Caki2 (cell line): Measurements from ENCODE around the gene FAM20C. TPM values are rescaled to one million over a fixed set of nuclear protein-coding genes. Genes with fewer than 3 reads are reported as not detected.
"Not testable (repeated sequence)": the region's sequence is repeated elsewhere in the genome, so short reads cannot be mapped to it uniquely, and the experiment has no call there.

Experiments used
- DNase-seq: peaks from one replicate; pipeline ENCODE4 v3.0.0-alpha.2; 2015; ENCODE audit warnings: low read depth
- in situ Hi-C: cut with HindIII; loops from 2 replicates; pipeline ENCODE4 v1.10.0; 2016; ENCODE audit warnings: low sequenced_read_pairs, low pct_unique_long_range_greater_than_20kb, mixed read lengths
- total RNA-seq: library from RNA; depleted of rRNA; stranded (reverse); fragments of >200 nt; shearing (Covaris generic); gene quantifications from 2 replicates; pipeline ENCODE4 v1.2.3, GENCODE V29; 2014; ENCODE audit warnings: low replicate concordance

The FAM20C gene
- total RNA-seq, 1 experiment from 2014 or later, result 28.8 TPM

DNA sequence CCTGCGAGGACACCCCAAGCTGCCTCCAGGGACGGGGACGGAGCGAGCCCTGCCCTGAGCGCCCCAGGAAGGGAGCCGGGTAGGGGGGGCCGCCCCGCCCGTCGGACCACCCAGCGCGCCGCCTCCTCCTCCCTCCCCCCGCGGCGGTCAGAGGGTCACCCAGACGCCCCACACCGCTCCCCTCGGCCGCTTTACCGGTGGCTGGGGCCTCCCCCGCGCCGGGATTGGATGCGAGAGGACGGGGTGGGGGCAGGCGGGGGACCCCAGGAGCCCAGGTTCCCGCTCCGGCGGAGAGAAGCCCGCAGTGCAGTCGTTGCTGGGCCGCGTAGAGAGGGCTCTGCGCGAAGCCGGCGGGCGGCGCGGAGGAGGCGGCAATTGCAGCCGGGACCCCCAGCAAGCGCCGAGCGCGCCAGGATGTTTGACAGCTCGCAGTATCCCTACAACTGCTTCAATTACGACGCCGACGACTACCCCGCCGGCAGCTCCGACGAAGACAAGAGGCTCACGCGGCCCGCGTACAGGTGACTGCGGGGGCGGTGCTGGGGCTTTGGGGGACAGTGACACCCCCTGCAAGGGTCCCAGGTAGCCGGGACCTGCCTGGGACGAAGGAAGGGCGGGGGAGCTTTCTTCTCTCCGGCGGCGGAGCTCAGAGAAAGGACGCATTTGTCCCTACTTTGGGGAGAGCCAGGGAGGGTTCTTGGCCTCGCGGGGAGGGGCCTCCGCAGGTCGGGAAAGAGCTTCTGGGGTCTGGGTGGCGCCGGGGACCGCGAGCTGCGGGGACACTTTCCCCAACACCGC is 97.6 kb downstream of the FAM20C start, which contains the start of gene FOXL3:
Gene FOXL3 (plus strand): TSS at position 415 of the 798 bp plus-strand sequence. CDS start 0 bp downstream, at position 415.
- DNase-seq, result no peak
- in situ Hi-C loops, result no loop called here

DNA sequence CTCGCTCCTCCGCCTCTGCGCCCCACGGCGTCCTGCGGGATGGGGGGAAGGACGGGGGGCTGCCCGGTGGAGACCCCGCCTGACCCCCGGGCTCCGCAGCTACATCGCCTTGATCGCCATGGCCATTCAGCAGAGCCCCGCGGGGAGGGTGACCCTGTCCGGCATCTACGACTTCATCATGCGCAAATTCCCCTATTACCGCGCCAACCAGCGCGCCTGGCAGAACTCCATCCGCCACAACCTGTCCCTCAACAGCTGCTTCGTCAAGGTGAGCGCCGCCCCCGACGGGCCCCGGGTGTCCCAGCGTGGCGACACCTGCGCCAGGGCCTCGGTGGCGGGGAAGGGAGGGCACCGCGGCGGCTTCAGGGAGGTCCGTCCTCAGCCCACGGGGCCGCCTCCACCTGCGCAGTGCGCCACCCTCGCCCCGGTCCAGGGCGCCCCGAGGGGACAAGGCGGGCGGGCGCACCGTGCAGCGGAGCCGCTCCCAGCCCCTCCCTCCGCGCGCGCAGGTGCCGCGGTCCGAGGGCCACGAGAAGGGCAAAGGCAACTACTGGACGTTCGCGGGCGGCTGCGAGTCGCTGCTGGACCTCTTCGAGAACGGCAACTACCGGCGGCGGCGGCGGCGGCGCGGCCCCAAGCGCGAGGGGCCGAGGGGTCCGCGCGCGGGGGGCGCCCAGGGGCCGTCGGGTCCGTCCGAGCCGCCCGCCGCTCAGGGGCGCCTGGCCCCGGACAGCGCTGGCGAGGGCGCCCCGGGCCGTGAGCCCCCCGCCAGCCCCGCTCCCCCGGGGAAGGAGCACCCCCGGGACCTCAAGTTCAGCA is 98.4 kb downstream of the FAM20C start:
- DNase-seq, result no peak
- in situ Hi-C loops, result no loop called here

DNA sequence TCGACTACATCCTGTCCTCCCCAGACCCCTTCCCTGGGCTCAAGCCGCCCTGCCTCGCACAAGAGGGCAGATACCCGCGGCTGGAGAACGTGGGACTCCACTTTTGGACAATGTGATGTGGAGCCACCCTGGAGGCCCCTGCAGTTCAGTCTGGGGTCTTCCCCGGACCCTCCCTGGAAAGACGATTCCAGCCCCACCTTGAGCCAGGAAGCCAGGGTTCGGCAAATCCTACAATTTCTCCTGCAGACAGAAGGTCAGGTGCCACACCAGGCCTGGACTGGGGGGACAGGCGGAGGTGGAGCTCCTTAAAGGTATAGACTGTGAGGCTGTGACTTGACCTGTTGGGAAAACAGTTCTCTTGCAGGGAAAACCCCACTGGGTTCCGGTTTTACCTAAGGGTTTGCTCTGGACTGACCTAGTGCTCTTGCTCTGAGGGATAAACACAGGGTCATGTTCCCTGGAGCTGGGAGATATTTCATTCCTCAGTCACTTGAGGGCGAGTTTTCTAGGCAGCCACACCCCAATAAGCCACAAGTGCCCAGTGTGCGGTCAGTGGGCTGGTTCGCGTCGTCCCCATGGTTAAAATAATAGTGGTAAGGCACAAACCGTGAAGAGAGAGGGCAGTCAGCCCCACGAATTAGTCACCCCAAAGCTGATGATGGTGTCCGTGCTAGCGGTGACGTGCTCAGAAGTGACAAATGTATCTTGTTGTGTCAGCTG is 99.2 kb downstream of the FAM20C start:
- peak; percentile 87 for DNase-seq
- in situ Hi-C loops, result no loop called here

DNA sequence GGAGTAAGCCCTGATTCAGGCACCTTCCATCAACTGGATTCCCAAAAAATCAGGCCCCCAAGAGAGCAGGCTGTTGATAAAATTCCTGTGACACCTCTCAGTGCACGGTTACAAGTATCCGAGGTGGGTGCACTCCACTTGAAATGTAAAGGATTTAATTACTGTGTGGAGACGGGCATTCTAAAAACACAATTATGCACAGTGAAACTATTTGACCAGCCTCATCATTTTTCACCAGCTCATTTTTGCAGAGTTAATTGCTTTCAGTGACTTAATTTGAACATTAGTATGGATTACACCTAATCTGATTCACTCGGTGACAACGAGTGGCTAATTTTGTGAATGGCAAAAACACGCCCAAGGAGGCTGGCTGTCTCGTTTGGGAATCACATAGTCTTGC is 99.9 kb downstream of the FAM20C start:
- no peak for DNase-seq
- in situ Hi-C loops, result no loop called here

DNA sequence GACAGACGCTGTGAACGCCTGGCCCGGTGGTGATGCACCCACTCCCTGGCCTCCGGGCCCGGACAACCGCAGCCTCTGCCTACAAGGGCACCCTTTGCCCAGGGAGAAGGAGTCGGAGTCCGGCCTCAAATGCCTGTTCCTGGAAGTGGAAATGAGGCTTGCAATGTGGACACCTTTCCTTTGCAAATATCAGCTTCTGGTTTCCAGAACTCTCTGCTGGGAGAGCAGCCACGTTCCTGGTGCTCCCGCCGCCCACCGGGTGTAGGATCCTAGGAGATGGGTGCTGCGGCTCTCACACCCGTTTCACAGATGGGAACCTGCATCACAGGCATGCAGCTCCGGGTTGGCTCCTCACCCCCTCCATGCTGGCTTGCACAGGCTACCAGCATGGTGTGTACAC is 100.5 kb downstream of the FAM20C start:
- in situ Hi-C loops, result no loop called here
- no peak for DNase-seq

DNA sequence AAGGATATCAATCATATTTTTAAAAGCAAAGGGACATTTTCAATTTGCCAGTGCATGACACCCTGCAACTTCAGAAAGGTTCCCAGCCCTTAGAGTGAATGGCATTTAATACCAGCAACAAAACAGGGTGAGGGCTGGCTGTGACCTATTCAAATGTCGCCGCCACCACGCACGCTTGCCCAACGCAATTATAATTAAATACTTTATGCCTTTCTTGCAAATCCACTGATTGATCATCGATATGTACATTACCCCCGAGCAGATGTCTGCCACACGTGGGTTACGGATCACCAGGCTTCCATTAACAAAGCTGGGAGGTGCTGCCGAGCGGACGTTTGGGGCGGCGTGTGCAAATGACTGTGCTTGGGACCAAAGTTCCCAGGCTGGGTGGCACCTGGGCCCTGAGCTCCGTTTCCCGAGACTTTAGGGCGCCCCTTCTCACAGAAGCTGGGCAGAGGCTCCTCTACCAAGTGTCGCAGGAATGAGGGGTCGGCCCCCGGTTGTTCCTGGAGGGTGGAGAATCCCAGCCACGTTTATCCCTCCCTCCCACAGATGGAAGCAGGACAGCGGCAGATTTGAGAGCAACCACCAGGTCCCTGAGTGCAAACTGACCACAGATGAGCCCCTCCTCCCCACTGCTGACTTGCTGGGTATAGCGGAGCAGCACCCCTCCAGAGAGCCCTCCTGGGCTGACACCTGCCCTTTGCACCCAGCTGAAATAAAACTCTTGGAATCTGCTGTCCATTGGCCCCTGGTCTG is 101.5 kb downstream of the FAM20C start:
- in situ Hi-C loops, result no loop called here

DNA sequence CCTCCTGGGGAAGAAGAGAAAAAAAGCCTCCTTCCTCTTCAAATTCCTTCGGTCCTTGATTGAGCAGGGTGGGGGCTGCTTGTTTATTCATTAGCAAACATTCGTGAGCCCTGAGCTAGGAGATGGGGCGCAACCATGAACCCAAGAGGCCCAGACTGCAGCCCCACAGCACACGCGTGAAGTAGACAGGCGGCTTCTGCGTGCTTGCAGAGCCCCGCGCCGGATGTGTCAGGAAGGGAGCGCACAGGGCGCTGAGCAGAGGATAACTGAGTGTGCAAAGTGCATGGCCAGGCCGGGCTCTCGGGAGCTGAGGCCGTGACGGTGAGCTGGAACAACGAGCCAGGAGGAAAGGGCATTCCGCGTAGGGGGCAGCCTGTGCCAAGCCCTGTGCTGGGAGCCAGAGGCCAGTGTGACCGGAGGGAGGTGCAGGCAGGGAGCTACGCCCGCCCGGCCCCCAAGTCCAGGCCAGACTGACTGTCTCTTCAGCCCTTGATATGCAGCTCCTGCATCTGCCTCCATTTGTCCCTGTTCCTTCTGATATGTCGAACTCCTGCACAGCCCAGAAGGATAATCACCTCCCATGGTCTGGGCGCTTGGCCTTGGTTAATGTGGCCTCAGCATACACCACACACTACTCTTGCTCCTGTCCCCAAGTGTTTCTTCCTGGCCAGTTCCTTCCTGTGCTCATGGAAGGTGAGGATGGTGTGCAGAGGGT is 102.2 kb downstream of the FAM20C start:
- in situ Hi-C loops, result no loop called here

More for the DNA sequence above, 101.5 kb downstream of the FAM20C start:
- DNase-seq, result no peak

DNA sequence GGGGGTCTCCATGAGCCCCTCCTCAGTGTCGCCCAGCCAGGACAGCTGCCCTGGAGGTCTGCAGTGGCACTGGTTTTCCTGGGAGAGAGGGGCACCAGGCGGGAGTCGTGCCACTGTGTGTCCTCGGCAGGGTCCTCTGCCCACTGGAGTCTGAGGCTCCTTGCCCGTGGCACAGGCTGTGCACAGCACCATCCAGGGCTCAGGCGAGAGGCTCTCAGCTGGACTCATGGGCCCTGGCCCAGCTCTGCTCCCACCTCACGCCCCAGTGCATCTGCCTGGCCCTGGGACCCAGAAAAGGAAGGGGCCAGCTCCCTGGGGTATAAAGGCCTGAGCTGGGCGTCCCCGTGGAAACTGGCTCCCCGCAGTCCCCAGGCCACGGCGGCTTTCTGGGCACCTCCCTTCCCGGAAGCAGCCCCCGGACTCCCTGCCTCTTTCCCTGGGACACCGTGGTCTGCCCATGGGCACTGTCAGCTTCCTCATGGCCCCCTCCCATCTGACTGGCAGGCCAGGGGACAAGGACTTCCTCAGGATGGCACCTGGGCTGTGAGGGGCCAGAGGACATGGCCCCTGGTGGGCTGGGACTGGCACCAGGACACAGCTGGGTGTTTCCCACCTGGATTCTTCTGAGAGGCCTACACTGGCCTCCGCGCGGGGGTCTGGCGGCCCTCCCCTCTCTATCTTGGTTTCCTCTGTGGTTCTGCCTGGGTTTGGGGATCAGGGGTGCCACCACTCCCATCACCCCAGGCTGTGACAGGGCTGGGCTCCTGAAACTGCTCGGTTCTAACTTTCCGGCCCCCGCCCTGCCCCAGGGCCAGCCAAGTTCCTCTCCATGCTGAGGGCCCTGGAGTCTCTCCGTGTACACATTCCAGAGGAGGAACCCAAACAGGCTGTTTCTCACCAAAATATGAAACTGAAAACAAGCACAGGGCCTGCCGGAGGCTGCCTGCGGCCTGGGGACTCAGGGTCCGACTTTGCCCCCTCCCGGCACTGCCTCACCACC is 103.1 kb downstream of the FAM20C start:
- in situ Hi-C loops, result no loop called here
- DNase-seq, result no peak

More for the DNA sequence above, 102.2 kb downstream of the FAM20C start:
- no peak for DNase-seq

DNA sequence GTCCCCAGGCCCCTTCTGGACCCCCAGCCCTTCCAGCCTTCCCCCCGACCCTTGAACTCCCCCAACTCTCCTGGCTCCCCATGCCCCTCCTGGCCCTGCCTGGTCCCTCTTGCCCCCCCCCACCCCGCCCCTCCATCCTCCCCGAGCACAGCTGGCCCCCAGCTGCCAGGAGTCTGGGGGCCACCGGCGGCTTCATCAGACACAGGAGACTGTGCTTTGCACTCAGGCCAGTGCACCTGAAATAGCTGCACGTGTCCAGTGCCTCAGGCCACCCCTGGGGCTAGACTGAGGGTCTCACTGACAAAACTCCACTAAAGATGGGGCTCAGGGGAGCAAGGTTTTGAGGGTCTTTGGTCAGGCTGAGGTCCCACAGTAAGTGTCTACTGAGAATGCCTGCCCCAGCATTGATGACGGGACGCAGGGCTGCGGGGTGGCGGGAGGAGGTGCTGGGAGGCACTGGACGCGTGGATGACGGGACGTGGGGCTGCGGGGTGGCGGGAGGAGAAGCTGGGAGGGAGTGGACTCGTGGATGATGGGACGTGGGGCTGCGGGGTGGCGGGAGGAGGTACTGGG is 104.1 kb downstream of the FAM20C start:
- DNase-seq, result no peak
- in situ Hi-C loops, result no loop called here

DNA sequence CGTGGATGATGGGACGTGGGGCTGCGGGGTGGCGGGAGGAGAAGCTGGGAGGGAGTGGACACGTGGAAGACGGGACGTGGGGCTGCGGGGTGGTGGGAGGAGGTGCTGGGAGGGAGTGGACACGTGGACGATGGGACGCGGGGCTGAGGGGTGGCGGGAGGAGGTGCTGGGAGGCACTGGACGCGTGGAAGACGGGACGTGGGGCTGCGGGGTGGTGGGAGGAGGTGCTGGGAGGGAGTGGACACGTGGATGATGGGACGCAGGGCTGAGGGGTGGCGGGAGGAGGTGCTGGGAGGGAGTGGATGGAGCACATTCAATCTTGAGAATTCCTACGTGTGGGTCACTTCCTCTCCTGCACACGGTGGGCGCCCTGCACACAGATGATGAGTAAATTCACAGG is 104.8 kb downstream of the FAM20C start:
- DNase-seq, in situ Hi-C loops: not testable (repeated sequence)

DNA sequence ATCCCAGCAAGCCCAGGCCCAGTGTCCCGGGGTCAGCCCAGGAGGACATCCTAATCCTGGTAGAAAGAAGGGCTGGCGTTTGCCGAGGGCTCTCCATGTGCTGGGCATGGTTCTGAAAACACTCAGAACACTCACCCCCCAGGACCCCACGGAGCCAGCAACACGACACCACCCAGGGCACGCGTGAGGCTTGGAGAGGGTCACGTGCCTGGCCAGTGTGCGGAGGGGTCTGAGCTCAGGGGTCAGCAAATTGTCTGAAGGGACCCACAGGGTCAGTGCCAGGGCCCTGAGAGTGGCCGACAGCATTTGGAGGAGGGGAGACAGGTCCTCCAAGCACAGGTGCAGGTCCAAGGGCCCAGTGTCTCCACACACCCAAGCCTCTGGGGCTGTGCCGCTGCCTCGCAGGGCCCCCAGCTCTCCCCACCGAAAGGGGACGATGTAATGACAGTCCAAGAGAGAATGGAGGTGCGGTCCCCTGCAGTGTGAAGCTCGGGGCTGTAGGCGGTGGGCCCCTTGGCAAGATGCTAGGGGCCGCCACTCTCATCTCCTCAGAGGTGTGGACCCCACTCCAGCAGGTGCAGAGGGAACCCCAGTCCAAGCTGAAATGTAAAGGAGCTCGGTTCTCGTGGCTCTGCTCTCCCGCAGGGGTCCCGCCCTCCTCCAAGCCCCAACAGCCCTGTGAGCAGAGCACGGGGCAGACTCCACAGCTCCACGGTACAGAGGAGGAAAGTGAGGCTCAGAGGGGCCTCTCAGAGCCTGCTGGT is 105.4 kb downstream of the FAM20C start:
- in situ Hi-C loops, result no loop called here

DNA sequence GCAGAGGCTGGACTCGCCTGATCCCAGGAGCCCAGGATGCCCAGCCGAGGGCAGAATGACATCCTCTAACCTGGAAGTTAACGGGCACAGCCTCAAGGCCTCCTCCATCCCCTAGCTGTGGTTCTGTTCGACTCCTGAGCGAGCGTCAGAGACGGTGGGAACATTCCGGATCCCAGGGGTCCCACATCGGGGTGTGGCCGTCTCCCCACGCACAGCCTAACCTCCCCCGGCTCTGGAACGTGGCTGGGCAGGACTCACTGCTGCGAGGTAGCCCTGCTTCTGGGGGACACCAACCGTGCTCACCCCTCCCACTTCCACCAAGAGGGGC is 106.0 kb downstream of the FAM20C start:
- no peak for DNase-seq
- in situ Hi-C loops, result no loop called here

More for the DNA sequence above, 105.4 kb downstream of the FAM20C start:
- no peak for DNase-seq

DNA sequence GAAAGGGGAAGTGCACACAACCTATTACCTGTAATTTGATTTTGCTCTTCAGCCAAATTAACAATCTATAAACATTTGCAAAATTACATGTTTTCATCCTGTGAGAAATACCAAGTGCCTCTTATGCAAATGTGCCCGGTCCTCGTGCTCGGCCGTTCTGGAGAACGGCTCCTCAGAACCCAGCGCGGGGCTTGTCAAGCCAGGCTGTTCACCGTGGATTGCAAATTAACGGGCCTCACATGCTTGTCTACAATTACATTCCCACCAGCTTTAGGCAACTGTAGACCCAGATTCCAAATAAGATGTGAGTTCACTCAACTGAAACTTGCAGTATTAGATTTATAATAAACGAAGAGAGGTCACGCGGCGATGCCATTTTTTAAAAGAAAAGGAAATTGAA is 106.4 kb downstream of the FAM20C start:
- DNase-seq, result no peak
- in situ Hi-C loops, result no loop called here

DNA sequence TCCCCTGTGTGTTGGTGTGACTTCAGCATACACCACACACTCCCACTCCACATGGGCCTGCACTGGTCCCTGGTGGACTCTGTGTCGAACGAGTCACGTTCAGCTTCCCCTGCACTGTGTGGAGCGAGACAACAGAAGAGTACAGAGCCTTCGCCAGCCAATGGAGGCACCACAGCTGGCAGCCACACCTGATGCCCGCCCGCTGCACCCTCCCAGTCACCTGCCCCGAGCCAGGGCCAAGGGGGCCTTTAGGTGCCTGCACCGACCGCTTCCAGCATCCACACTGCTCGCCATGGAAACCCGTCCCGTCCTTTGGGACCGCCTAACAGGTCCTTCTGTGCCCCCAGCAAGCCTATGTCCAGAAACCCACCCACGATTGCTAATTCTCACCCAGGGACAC is 106.8 kb downstream of the FAM20C start:
- in situ Hi-C loops, result no loop called here
- DNase-seq, result no peak

DNA sequence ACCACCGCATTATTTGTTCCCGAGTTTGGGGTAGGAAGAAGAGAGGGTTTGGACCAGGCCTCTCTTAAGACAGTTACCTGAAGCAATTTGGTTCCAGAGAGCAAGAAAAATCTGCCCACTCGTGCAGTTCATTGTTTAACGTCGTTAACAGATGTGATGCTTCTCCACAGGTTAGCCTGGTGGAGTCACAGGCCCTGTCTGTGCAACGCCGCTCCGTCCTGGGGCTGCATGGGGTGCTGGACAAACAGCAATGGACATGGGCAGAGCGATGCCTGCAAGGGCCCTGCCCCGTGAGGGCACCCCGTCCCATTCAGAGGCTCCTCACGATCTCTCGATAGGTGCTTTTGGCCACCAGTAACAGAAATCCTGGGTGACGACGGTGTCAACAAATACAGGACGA is 107.3 kb downstream of the FAM20C start:
- in situ Hi-C loops, result no loop called here
- DNase-seq, result no peak

DNA sequence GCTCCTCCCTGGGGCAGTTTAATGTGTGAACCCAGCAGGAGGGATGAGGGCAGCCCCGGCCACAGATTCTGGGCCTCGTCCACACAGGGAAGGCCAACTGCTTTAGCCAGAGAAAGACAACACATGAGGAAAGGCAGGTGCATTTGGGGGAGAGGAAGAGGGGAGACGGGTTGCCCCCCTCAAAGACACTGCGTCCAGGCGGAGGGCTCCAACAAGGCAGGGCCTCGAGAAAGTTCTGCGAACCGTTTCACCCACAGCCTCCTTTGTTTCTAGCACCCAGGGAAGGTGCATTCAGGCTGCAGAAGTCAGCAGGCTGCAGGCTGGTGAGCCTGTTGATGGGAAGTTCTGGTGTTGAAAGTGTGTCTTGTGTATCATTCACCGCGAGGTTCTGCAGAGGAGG is 107.7 kb downstream of the FAM20C start:
- DNase-seq, result no peak
- in situ Hi-C loops, result no loop called here
